Mesenchymal stem cell (in vitro differentiated cells and primary cell): ENCODE measurements around the gene PLCB1.

Experiments used
- DNase-seq: peaks from one replicate; pipeline ENCODE4 v3.0.0-alpha.2; 2013
- H2AFZ ChIP-seq: one replicate; pipeline ENCODE4 v1.6.1; 2013; ENCODE audit warnings: low read depth, mild to moderate bottlenecking, control low read depth, inconsistent platforms, low read length, moderate library complexity
- H2AK5ac ChIP-seq: 2 replicates; pipeline ENCODE4 v1.6.1; 2013; ENCODE audit warnings: low read length, moderate library complexity, mild to moderate bottlenecking, inconsistent platforms; ENCODE audit not compliant: severe bottlenecking
- H2BK120ac ChIP-seq: one replicate; pipeline ENCODE4 v1.6.1; 2013; ENCODE audit warnings: low read depth, mild to moderate bottlenecking, inconsistent platforms, low read length, moderate library complexity
- H2BK12ac ChIP-seq, 2 experiments: one replicate each; pipeline ENCODE4 v1.6.1; 2013; ENCODE audit warnings: inconsistent platforms in 2 of 2, low read length in 2 of 2, mild to moderate bottlenecking in 2 of 2, moderate library complexity in 2 of 2, control low read depth in 1 of 2
- H2BK15ac ChIP-seq: one replicate; pipeline ENCODE4 v1.6.1; 2013; ENCODE audit warnings: mild to moderate bottlenecking, low read depth, inconsistent platforms; ENCODE audit not compliant: poor library complexity, severe bottlenecking
- H2BK5ac ChIP-seq: 2 replicates; pipeline ENCODE4 v1.6.1; 2013; ENCODE audit warnings: low read depth, mild to moderate bottlenecking, low read length, control low read depth, inconsistent platforms; ENCODE audit not compliant: poor library complexity, severe bottlenecking
- H3K14ac ChIP-seq, 2 experiments: one replicate each; pipeline ENCODE4 v1.6.1; 2013; ENCODE audit warnings: inconsistent platforms in 2 of 2, low read length in 2 of 2, control low read depth in 1 of 2, mild to moderate bottlenecking in 1 of 2, moderate library complexity in 1 of 2
- H3K18ac ChIP-seq, 2 experiments: one replicate each; pipeline ENCODE4 v1.6.1; 2013; ENCODE audit warnings: inconsistent platforms in 2 of 2, low read length in 2 of 2, control low read depth in 1 of 2, low read depth in 1 of 2, mild to moderate bottlenecking in 1 of 2
- H3K23ac ChIP-seq, 2 experiments: one replicate each; pipeline ENCODE4 v1.6.1; 2013; ENCODE audit warnings: inconsistent platforms in 2 of 2, low read length in 2 of 2, mild to moderate bottlenecking in 2 of 2, moderate library complexity in 2 of 2, control low read depth in 1 of 2
- H3K27ac ChIP-seq: 2 replicates; pipeline ENCODE4 v1.5.1; 2013; ENCODE audit warnings: mild to moderate bottlenecking, moderate library complexity, low read length, control low read depth, inconsistent platforms; ENCODE audit not compliant: poor library complexity, severe bottlenecking
- H3K27me3 ChIP-seq, 2 experiments: 2 replicates each; pipeline versions ENCODE4 v1.6.1 to v1.7.0; 2013; ENCODE audit warnings: low read length in 2 of 2, mild to moderate bottlenecking in 2 of 2, moderate library complexity in 2 of 2, control low read depth in 1 of 2, inconsistent platforms in 1 of 2; ENCODE audit not compliant: control insufficient read depth in 1 of 2, insufficient read depth in 1 of 2
- H3K36me3 ChIP-seq, 2 experiments: 2 replicates each; pipeline versions ENCODE4 v1.6.1 to v1.7.0; 2013; ENCODE audit warnings: low read length in 2 of 2, control low read depth in 1 of 2, inconsistent platforms in 1 of 2, low read depth in 1 of 2, mild to moderate bottlenecking in 1 of 2; ENCODE audit not compliant: insufficient read depth in 2 of 2, control insufficient read depth in 1 of 2
- H3K4ac ChIP-seq, 2 experiments: one replicate each; pipeline ENCODE4 v1.6.1; 2013; ENCODE audit warnings: inconsistent platforms in 2 of 2, low read length in 2 of 2, mild to moderate bottlenecking in 2 of 2, moderate library complexity in 2 of 2, control low read depth in 1 of 2, low read depth in 1 of 2
- H3K4me1 ChIP-seq: 2 replicates; pipeline ENCODE4 v1.6.1; 2013; ENCODE audit warnings: low read depth, low read length, control low read depth; ENCODE audit not compliant: control insufficient read depth, insufficient read depth
- H3K4me2 ChIP-seq: 2 replicates; pipeline ENCODE4 v1.6.1; 2013; ENCODE audit warnings: low read length, mild to moderate bottlenecking, inconsistent platforms; ENCODE audit not compliant: poor library complexity, severe bottlenecking
- H3K4me3 ChIP-seq, 2 experiments: 2 replicates each; pipeline versions ENCODE4 v1.5.1 to v1.7.0; 2013; ENCODE audit warnings: low read length in 2 of 2, mild to moderate bottlenecking in 2 of 2, control low read depth in 1 of 2, low read depth in 1 of 2; ENCODE audit not compliant: insufficient read depth in 1 of 2
- H3K79me1 ChIP-seq: replicated peaks from 2 replicates; pipeline ENCODE4 v1.6.1; 2013; ENCODE audit warnings: mild to moderate bottlenecking, control low read depth, low read length, inconsistent platforms; ENCODE audit not compliant: poor library complexity, severe bottlenecking
- H3K9ac ChIP-seq: 2 replicates; pipeline ENCODE4 v1.7.0; 2013; ENCODE audit warnings: mild to moderate bottlenecking, low read length, moderate library complexity
- H3K9me3 ChIP-seq: 2 replicates; pipeline ENCODE4 v1.7.0; 2013; ENCODE audit warnings: mild to moderate bottlenecking, low read length; ENCODE audit not compliant: control insufficient read depth
- H4K8ac ChIP-seq: one replicate; pipeline ENCODE4 v1.6.1; 2013; ENCODE audit warnings: inconsistent platforms, mild to moderate bottlenecking, low read length, moderate library complexity
- H4K91ac ChIP-seq: one replicate; pipeline ENCODE4 v1.6.1; 2013; ENCODE audit warnings: mild to moderate bottlenecking, low read length, inconsistent platforms
- WGBS: methylation state at CpG from one replicate; pipeline ENCODE4 v1.1.7; 2013; ENCODE audit warnings: mixed read lengths; 5-methylcytosine and 5-hydroxymethylcytosine counted together

The PLCB1 gene

DNA sequence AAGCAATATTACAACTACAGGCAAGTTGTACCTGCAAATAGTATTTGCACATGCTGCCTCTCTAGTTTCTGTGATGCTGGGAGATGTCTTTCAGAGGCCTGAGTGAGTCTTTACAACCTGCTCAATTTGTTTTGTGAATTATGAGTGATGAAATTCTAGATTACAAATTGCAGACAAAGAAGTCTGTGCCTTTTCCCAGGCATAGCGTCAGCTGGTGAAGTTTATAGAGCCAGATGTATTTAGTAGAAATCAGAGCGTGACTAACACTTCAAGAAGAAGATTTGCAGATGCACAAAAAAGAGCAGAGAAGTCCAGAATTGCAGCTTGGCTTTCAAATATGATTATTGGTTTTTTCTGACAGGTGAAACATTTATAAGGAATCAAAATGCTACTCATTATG lies 289.9 kb downstream of the PLCB1 start:
- H4K8ac ChIP-seq, result no peak overlapping the region
- H3K23ac ChIP-seq, result no peak overlapping the region
- H3K4me3 ChIP-seq, result no peak overlapping the region
- no peak overlapping the region for H2BK15ac ChIP-seq
- no peak overlapping the region for H2BK12ac ChIP-seq
- DNase-seq, result no peak
- WGBS, result 53% methylated on average over 2 of the region's 2 CpGs
- H4K91ac ChIP-seq, result no peak overlapping the region
- no peaks in the 10 kb centered on the region for H3K27me3 ChIP-seq
- H3K4ac ChIP-seq, result no peak overlapping the region
- no peak overlapping the region for H3K4me2 ChIP-seq
- no peaks in the 10 kb centered on the region for H3K9me3 ChIP-seq
- no peaks in the 10 kb centered on the region for H3K36me3 ChIP-seq
- no peak overlapping the region for H2BK5ac ChIP-seq
- no peak overlapping the region for H2AFZ ChIP-seq
- no peak overlapping the region for H2BK120ac ChIP-seq
- no peak overlapping the region for H3K14ac ChIP-seq
- H3K79me1 ChIP-seq, result no peaks in the 10 kb centered on the region
- H3K4me1 ChIP-seq, result no peaks in the 10 kb centered on the region
- no peak overlapping the region for H3K9ac ChIP-seq
- H3K18ac ChIP-seq, result no peak overlapping the region
- H3K27ac ChIP-seq, result no peak overlapping the region
- no peak overlapping the region for H2AK5ac ChIP-seq

DNA sequence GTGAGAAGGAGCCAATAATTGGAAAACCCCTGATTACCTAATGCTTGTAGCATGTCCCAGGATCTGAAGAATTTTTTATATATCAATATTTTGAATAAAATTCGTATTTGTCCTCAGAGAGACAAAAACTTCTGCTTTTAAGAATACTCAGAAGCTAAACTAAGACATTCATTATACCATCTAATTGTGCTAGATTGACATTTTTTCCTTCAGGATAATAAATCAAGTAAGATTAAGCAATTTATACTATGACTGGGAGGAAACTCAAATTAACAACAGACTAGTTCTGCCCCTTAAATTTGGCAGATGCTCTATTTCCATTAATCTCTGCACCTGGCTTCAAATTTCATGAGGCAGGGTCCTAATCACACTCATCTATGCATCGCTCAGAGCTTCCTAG lies 291.4 kb downstream of the PLCB1 start:
- Histone ChIP-seq H4K91ac (no peak overlapping the region), H3K36me3 (no peaks in the 10 kb centered on the region), H2BK120ac (no peak overlapping the region), H3K23ac (no peak overlapping the region), H3K4me1 (no peaks in the 10 kb centered on the region), H2BK15ac (no peak overlapping the region), H2BK12ac (no peak overlapping the region), H3K27me3 (no peaks in the 10 kb centered on the region), H3K18ac (no peak overlapping the region), H2AK5ac (no peak overlapping the region), H3K4me2 (no peak overlapping the region), H2BK5ac (no peak overlapping the region), H2AFZ (no peak overlapping the region), H3K79me1 (no peaks in the 10 kb centered on the region), H3K9ac (no peak overlapping the region), H3K27ac (no peak overlapping the region), H4K8ac (no peak overlapping the region), H3K14ac (no peak overlapping the region), H3K4ac (no peak overlapping the region), H3K4me3 (no peak overlapping the region), H3K9me3 (no peaks in the 10 kb centered on the region)
- no CpG with 5 or more reads among the region's 2 CpGs for WGBS
- DNase-seq, result no peak

DNA sequence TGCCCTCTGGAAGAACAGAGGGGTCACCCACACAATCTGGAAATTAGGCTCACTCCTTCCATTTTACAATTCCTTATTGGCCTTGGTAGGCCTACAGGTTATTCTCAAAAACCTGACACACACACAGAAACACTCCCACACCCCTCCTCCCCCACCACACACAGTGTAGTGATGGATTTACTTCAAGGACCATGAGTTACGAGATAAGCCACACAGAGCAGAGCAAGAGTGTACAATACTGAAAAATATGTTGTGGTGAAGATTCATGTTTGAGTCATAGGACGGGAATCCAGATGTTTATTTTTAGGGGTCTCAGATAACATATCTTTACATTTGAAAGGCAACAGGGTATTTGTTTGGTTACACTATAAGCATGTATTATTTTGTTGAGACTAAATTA lies 291.9 kb downstream of the PLCB1 start:
- Histone ChIP-seq H2AK5ac (no peak overlapping the region), H2BK5ac (no peak overlapping the region), H3K27me3 (no peaks in the 10 kb centered on the region), H4K8ac (no peak overlapping the region), H2AFZ (no peak overlapping the region), H3K27ac (no peak overlapping the region), H3K18ac (no peak overlapping the region), H3K4me3 (no peak overlapping the region), H3K9me3 (no peaks in the 10 kb centered on the region), H3K36me3 (no peaks in the 10 kb centered on the region), H3K79me1 (no peaks in the 10 kb centered on the region), H2BK12ac (no peak overlapping the region), H3K14ac (no peak overlapping the region), H3K9ac (no peak overlapping the region), H3K23ac (no peak overlapping the region), H3K4me1 (no peaks in the 10 kb centered on the region), H3K4me2 (no peak overlapping the region), H3K4ac (no peak overlapping the region), H2BK15ac (no peak overlapping the region), H4K91ac (no peak overlapping the region), H2BK120ac (no peak overlapping the region)
- DNase-seq, result peak; percentile 70
- WGBS, result 0% methylated on average over 2 of the region's 2 CpGs

DNA sequence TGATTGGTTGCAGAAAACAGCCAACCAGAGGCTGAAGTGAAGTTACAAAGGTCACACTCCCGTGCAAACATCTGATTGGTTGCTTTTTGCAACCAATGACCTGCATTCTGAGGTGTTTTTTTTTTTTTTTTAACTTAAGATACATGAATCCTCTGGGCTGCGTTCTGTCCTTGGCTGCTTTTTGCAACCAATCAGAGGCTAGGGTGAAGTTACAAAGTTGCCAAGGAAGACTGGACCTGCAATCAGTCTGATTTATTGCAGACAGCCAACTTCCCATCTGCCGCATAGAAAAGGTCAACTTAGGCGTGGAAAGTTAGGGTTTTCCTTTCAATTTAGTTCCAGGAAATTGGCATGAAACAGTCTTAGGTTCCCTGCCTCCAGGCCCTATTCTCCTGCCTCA lies 292.9 kb downstream of the PLCB1 start:
- no peak for DNase-seq
- Histone ChIP-seq H3K9me3 (no peaks in the 10 kb centered on the region), H2AFZ (no peak overlapping the region), H2BK12ac (no peak overlapping the region), H3K23ac (no peak overlapping the region), H2BK120ac (no peak overlapping the region), H3K27me3 (no peaks in the 10 kb centered on the region), H3K18ac (peak overlapping the region in 1 of 2 experiments; percentile 12), H4K91ac (no peak overlapping the region), H4K8ac (no peak overlapping the region), H3K4me3 (no peak overlapping the region), H3K9ac (no peak overlapping the region), H3K4ac (no peak overlapping the region), H2BK15ac (no peak overlapping the region), H3K4me1 (no peaks in the 10 kb centered on the region), H3K36me3 (no peaks in the 10 kb centered on the region), H2AK5ac (no peak overlapping the region), H3K14ac (no peak overlapping the region), H3K4me2 (no peak overlapping the region), H3K27ac (no peak overlapping the region), H3K79me1 (no peaks in the 10 kb centered on the region), H2BK5ac (no peak overlapping the region)
- WGBS, result 50% methylated on average over 2 of the region's 4 CpGs
